Measurements from ENCODE around the gene VCL.

Gene VCL

DNA sequence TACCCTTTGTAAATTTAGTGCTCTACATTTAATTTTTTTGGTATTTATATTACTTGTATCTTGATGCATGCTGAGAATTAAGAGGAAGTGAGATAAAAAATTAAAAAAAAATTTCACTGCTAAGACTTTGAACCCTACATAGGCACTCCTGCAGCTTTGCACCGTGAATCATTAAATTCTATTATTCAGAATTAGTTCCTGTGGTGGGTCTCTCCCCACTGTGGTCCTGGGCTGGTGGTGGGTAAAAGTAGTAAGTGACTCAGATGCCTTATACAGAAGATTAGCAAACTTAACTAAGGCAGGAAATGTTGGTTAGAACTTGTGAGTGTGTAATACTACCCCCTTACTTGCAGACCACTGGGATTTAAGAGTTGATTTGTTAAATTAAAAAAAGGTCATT is 80.1 kb downstream of the VCL start:
- no peak for TF ChIP-seq NFIC (IDR thresholded peaks at IDR 0.05)
- TF ChIP-seq CREB1 (IDR thresholded peaks at IDR 0.05; ENCODE audit: low read depth), result no peak
- no peak for TF ChIP-seq FOXM1 (IDR thresholded peaks at IDR 0.05; ENCODE audit: borderline replicate concordance, low read depth)
- TF ChIP-seq TAF1 (IDR thresholded peaks at IDR 0.05; ENCODE audit: low read depth), result no peak
- no peak for TF ChIP-seq EP300 (IDR thresholded peaks at IDR 0.05; ENCODE audit: borderline replicate concordance)
- TF ChIP-seq TEAD4 (IDR thresholded peaks at IDR 0.05), result no peak
- TF ChIP-seq, protein P1, sequence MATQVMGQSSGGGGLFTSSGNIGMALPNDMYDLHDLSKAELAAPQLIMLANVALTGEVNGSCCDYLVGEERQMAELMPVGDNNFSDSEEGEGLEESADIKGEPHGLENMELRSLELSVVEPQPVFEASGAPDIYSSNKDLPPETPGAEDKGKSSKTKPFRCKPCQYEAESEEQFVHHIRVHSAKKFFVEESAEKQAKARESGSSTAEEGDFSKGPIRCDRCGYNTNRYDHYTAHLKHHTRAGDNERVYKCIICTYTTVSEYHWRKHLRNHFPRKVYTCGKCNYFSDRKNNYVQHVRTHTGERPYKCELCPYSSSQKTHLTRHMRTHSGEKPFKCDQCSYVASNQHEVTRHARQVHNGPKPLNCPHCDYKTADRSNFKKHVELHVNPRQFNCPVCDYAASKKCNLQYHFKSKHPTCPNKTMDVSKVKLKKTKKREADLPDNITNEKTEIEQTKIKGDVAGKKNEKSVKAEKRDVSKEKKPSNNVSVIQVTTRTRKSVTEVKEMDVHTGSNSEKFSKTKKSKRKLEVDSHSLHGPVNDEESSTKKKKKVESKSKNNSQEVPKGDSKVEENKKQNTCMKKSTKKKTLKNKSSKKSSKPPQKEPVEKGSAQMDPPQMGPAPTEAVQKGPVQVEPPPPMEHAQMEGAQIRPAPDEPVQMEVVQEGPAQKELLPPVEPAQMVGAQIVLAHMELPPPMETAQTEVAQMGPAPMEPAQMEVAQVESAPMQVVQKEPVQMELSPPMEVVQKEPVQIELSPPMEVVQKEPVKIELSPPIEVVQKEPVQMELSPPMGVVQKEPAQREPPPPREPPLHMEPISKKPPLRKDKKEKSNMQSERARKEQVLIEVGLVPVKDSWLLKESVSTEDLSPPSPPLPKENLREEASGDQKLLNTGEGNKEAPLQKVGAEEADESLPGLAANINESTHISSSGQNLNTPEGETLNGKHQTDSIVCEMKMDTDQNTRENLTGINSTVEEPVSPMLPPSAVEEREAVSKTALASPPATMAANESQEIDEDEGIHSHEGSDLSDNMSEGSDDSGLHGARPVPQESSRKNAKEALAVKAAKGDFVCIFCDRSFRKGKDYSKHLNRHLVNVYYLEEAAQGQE (IDR thresholded peaks at IDR 0.05; ENCODE audit: low read depth), result no peak

DNA sequence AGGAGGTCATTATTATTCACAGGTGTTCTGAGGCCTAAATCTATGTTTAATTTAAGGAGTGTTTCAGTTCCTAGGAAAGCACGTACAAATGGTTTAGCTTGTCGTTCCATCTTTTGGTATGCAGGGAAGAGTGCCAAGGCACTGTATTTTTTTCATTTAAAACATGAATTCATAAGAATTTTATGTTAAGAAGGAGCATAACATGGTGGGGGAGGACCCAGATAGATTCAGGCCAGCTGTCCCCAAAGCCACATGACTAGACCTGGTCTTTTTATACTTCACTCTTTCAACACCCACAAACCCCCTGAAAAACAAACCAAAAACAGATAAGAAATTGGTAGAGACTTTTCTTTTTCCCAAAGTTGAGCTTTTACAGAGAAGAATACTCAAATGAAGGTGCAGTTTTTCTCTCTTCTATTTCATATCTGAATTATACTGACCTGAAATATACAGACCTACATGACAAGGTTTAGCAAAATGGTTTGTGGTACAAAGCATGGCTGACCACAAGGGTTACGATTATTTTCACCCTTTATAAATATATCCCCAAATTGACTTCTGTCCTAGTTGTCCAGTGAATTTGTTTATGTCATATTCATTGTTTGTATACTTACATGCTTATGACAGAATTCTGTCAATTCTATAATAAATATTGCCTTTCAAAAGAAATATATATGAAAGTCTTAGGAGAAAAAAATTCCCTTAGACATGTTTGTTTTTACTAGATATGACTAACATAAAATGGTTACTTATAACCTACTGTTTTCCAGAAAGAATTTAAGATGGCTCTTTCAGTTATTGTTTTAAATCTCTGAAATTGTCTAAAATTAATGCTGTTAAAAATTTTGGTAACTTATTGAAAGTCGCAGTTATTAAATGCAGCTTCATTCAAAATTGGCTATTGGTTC is 81.4 kb downstream of the VCL start:
- no peak for TF ChIP-seq FOXM1 (IDR thresholded peaks at IDR 0.05; ENCODE audit: borderline replicate concordance, low read depth)
- TF ChIP-seq NFIC (IDR thresholded peaks at IDR 0.05), result no peak
- TF ChIP-seq, protein P2, sequence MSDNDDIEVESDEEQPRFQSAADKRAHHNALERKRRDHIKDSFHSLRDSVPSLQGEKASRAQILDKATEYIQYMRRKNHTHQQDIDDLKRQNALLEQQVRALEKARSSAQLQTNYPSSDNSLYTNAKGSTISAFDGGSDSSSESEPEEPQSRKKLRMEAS (IDR thresholded peaks at IDR 0.05), result no peak
- TF ChIP-seq EGR1 (IDR thresholded peaks at IDR 0.05), result no peak
- TF ChIP-seq ZBTB7A (IDR thresholded peaks at IDR 0.05; ENCODE audit: low read depth), result no peak
- TF ChIP-seq EP300 (IDR thresholded peaks at IDR 0.05; ENCODE audit: borderline replicate concordance), result no peak
- no peak for TF ChIP-seq TCF12 (IDR thresholded peaks at IDR 0.05; ENCODE audit: low read depth)
- TF ChIP-seq, protein P3, sequence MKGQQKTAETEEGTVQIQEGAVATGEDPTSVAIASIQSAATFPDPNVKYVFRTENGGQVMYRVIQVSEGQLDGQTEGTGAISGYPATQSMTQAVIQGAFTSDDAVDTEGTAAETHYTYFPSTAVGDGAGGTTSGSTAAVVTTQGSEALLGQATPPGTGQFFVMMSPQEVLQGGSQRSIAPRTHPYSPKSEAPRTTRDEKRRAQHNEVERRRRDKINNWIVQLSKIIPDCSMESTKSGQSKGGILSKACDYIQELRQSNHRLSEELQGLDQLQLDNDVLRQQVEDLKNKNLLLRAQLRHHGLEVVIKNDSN (IDR thresholded peaks at IDR 0.05), result no peak
- TF ChIP-seq, protein P1 (IDR thresholded peaks at IDR 0.05; ENCODE audit: low read depth), result no peak
- TF ChIP-seq YY1 (IDR thresholded peaks at IDR 0.05; ENCODE audit: low read depth), result no peak
- no peak for TF ChIP-seq CREB1 (IDR thresholded peaks at IDR 0.05; ENCODE audit: low read depth)
- TF ChIP-seq TAF1 (IDR thresholded peaks at IDR 0.05; ENCODE audit: low read depth), result no peak
- no peak for TF ChIP-seq TEAD4 (IDR thresholded peaks at IDR 0.05)
- TF ChIP-seq RAD21 (IDR thresholded peaks at IDR 0.05; ENCODE audit: low read depth), result no peak
- no peak for TF ChIP-seq CEBPB (IDR thresholded peaks at IDR 0.05)

DNA sequence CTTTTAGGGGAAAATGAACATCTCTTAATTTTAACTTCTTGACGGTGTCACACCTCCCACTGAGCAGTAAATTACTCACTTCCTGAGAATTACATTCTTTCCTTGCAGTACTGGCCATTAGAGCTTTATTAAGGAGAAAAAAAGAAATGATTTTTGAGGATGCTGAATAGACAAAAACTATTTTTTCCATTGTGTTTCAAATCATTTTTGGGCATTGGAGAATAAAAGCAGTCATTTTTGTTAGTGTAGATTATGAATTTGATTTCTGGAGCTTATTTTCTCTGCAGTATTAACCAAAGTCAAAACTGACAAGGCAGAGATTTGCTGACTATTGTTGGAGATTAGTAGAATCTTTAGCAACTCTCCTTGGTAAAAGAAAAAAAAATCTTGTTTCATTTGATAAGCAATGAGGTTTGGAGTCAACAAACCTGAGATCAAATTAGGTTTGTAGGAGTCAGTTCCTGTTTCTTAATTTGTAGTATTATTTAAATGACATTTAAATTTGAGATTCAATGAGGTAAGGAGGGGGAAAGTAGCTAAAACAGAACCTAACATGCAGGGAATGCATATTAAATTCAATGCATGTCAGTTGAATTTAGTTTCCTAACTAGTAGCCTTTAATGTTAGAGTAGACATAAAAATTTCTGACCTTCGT is 82.1 kb downstream of the VCL start:
- TF ChIP-seq FOXM1 (IDR thresholded peaks at IDR 0.05; ENCODE audit: borderline replicate concordance, low read depth) (peak; percentile 55; the same call in 1 of the 2 replicates), TAF1 (IDR thresholded peaks at IDR 0.05; ENCODE audit: low read depth) (no peak), EP300 (IDR thresholded peaks at IDR 0.05; ENCODE audit: borderline replicate concordance) (peak; percentile 55; the same call in 1 of the 2 replicates), TEAD4 (IDR thresholded peaks at IDR 0.05) (peak; percentile 72)

DNA sequence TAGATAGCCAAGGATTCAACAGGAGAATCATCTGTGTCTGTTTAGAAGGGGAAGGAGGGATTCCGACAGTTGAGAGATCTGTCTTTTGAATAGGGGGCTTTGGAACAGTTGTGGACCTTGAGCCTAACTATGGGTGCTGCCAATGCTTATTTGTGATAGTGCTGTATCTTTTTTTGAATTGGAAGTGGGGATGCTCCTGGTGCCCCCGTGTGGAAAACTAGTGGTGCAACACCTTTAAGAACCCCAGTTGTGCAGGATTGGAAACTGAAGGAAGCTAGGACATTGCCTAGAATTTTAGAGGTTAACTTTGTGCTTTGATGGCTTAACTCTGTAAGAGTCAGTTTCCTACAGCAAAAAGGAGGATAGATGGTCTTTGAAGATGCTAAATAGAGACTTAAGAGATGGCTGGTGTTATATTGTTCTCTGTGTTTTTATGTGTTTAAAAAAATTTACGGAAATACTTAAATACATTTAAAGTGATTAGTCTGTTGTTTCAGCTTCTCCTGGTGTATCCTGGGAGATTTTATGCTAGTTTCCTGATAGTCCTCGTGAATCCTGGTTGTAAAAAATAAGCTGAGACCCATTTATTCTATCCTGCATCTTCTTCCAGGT is 83.4 kb downstream of the VCL start:
- TF ChIP-seq, protein P2 (IDR thresholded peaks at IDR 0.05), result no peak
- TF ChIP-seq RAD21 (IDR thresholded peaks at IDR 0.05; ENCODE audit: low read depth), result peak; percentile 81

DNA sequence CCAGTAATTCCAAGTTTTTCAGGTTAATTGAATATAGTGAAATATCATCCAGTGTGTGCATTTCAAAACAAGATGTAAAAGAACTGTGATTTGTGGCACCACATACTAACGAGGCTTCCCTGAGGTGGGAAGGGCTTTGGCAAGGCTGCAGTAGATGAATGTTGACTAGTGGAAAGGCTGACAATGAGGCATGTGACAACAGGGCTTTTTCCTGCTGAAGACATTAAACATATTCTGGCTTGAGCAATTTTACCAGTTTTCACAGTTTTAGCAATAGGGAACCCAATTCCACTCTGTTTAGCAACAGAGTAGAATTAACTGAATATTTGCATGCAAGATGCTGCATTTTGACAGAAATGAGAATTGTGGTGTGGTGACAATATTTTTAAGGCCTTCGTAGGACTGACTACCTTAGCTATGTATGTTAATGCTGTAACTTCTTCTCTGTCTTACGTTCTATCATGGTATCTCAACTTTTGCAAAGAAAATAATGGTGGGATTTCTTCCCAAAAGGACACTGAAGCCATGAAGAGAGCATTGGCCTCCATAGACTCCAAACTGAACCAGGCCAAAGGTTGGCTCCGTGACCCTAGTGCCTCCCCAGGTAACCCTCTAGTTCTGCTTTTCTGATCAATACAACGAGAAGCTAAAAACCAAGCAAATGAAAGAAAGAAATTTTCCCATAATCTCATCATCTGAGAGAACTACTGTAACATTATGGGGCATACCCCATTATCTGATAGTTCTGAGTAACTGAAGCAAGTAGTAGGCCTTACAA is 84.2 kb downstream of the VCL start:
- no peak for TF ChIP-seq TAF1 (IDR thresholded peaks at IDR 0.05; ENCODE audit: low read depth)
- TF ChIP-seq EP300 (IDR thresholded peaks at IDR 0.05; ENCODE audit: borderline replicate concordance), result no peak
- TF ChIP-seq, protein P1 (IDR thresholded peaks at IDR 0.05; ENCODE audit: low read depth), result no peak
- TF ChIP-seq TEAD4 (IDR thresholded peaks at IDR 0.05), result no peak
- no peak for TF ChIP-seq FOXM1 (IDR thresholded peaks at IDR 0.05; ENCODE audit: borderline replicate concordance, low read depth)
